A204.1 (cell line): ENCODE measurements around the gene SETD4.
"Not testable (repeated sequence)": the region's sequence is repeated elsewhere in the genome, so short reads cannot be mapped to it uniquely, and the experiment has no call there.

Source experiments
- FAIRE-seq: peaks from 2 replicates; lab custom pipeline; 2012; peaks lifted over from hg19 to GRCh38; lab: Jason Lieb, UNC

SETD4 gene

GRCh38 chr21:36060159-36060921, at the start of gene SETD4:
Gene SETD4, minus strand, starts transcription at chr21:36060526. Its CDS starts 1,638 bp downstream, at chr21:36058888.
- peak; percentile 91 for FAIRE-seq

- no peak for FAIRE-seq
Observed at GRCh38 chr21:36109868-36110267, 49.5 kb upstream of the SETD4 start.

GRCh38 chr21:36105327-36105842, 45.1 kb upstream of the SETD4 start:
- no peak for FAIRE-seq

- no peak for FAIRE-seq
Observed at GRCh38 chr21:36104317-36105300, 44.3 kb upstream of the SETD4 start.

GRCh38 chr21:36103434-36103833, 43.1 kb upstream of the SETD4 start:
- FAIRE-seq = no peak

GRCh38 chr21:36100971-36101641, 40.8 kb upstream of the SETD4 start:
- FAIRE-seq = no peak

GRCh38 chr21:36099695-36100211, 39.4 kb upstream of the SETD4 start:
- not testable (repeated sequence) for FAIRE-seq

- FAIRE-seq = no peak
Observed at GRCh38 chr21:36099000-36099399, 38.7 kb upstream of the SETD4 start.

- FAIRE-seq = no peak
Observed at GRCh38 chr21:36098182-36098532, 37.8 kb upstream of the SETD4 start.

- FAIRE-seq = no peak
Observed at GRCh38 chr21:36097427-36098181, 37.3 kb upstream of the SETD4 start.

- no peak for FAIRE-seq
Observed at GRCh38 chr21:36096398-36097290, 36.3 kb upstream of the SETD4 start.

GRCh38 chr21:36093512-36093911, 33.2 kb upstream of the SETD4 start:
- FAIRE-seq = no peak

- FAIRE-seq = no peak
Observed at GRCh38 chr21:36092681-36093080, 32.4 kb upstream of the SETD4 start.

GRCh38 chr21:36089946-36090345, 29.6 kb upstream of the SETD4 start:
- FAIRE-seq = no peak

GRCh38 chr21:36087362-36088138, 27.2 kb upstream of the SETD4 start:
- FAIRE-seq = no peak

GRCh38 chr21:36082237-36082664, 21.9 kb upstream of the SETD4 start:
- no peak for FAIRE-seq

- no peak for FAIRE-seq
Observed at GRCh38 chr21:36080386-36080785, 20.1 kb upstream of the SETD4 start.

- FAIRE-seq = no peak
Observed at GRCh38 chr21:36079671-36080070, 19.3 kb upstream of the SETD4 start.

GRCh38 chr21:36079010-36079649, 18.8 kb upstream of the SETD4 start:
- no peak for FAIRE-seq
